ENCODE results near the gene CENPS.

- TF ChIP-seq CTCF (IDR thresholded peaks at IDR 0.05; ENCODE audit: low read depth, low read length), result no peak
- no peak for TF ChIP-seq MAX (IDR thresholded peaks at IDR 0.05; ENCODE audit: low read depth, low read length)
Observed at GRCh38 chr1:10475510-10475909, 45.3 kb downstream of the CENPS start.

Data from NB4 (cell line).